GM19023 (cell line): ENCODE results near the gene SPINK7.

Experiments
- ATAC-seq: cut with Tn5 transposase; IDR thresholded peaks from one replicate; pipeline ENCODE4 v1.9.1; 2021; ENCODE audit warnings: mild to moderate bottlenecking, moderate library complexity; ENCODE audit not compliant: unreplicated experiment

Gene SPINK7

DNA sequence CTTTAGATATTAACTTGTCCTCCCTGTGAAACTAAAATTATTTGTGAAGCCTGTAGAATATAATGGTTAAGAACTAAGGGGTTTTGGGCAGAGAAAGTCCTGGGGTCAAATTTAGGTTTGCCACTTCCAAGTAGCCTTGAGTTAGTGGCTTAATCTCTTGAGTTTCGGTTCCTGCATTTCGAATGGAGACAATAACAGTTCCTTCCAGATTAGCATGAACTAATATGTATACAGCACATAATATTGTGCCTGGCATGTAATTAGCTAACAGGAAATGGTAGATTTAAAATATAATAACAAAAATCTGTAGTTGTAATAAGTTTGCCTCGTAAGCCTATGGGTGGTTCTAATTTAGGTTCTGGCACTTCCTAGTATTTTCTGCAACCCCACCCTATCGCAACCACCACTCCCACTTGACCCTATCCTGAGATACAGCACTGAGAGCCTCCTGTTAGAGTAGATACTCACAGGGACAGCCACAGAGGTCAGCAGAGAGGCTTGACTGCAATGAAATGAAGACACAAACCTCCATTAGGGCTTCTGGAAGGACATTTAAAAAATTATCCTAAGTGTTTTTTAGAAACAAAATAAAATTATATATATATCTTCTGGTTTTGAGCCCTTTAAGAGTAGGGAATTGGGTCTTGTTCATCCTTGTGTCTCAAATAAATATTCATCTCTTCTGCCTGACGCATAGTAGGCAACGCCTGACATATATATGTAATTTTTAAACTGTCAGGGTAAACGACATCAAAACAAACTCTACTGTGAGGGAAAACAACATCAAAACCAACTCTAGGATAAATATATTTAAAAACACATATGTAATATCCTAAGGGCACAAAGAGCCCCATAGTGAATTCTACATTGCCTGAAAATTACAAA is 31.6 kb downstream of the SPINK7 start:
- ATAC-seq = no peak

DNA sequence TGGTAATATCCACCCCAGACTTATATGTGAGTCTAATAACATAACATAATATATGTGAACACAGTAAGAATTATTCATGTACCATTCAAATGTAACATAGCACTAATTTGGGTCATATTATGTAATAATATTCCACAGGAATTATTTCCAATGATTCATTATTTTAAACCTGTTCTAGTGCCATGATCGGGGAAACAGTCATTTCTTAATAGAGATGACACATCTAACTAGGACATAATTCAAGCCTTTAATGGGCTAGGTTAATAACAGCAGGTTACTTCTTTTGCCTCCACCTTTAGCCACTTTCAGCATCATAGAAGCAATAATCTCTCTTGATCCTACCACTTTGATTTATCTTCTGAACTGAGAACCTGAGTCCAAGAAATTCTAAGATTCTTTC is 35.5 kb downstream of the SPINK7 start:
- no peak for ATAC-seq

DNA sequence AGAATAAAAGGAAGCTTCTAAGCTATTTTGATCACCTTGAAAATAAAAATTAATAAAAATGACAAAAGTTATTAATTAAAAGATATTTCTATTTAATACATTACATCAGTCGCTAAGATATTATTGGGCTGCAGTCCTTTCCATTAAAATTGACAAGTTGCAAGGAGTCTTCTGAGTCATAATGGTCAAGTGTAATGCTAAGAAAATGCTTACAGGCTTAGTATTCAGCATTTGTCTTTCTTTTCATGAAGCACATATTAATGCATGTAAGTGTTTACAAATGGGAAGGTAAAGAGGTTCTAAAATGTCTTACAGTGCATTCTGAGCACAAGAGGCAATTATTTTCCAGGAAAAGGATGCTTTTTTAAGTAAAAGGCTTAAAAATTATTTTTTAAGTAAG is 40.5 kb downstream of the SPINK7 start:
- no peak for ATAC-seq

DNA sequence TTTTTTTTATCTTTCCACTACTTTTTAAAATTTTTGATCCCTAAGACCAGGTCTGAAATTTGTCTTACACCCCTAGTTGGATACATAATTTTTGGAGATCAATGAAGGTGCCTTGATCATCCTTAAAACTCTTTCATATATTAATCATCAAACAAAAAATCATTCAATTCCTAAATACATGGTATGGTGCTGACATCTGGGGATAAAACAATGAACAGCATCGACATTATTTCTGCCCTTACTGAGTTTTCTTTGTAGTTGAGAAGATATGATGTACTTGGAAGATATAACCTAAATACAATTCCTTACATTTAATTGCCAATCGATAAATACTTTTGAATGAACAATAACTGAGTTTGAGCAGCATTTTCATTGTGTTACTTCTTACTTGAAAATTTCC is 41.4 kb downstream of the SPINK7 start:
- no peak for ATAC-seq

DNA sequence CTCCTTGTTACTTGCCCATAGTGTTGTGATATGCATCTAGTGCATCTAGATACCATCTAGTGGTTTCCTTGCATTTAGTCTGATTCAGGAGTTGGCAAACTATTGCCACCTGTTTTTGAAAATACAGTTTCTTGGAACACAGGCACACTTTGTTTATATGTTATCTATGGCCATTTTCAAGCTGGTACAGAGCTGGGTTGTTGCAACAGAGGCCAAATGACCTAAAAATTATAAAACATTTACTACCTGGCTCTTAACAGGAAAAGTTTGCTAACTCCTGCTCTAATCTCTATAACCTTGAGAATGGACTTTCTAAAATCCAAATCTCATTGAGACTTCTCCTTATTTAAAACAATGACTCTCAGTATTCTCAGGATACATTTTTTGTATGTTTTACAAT is 52.1 kb downstream of the SPINK7 start:
- no peak for ATAC-seq
